Left kidney (tissue), 8 donors: ENCODE data around the gene XIST. TPM values are rescaled to one million over a fixed set of nuclear protein-coding genes. Genes with fewer than 3 reads are reported as not detected.
A peak's percentile ranks its signal among the peaks of the same experiment; 100 is the strongest.
"Not testable (repeated sequence)": the region's sequence is repeated elsewhere in the genome, so short reads cannot be mapped to it uniquely, and the experiment has no call there.

ENCODE experiments used
- DNase-seq: peaks from one replicate; pipeline ENCODE4 v3.0.0-alpha.2; 2013
- long read RNA-seq, 8 donors: transcript quantifications; one replicate each; lab custom pipeline, GENCODE V29; 2026
- polyA plus RNA-seq: library from polyadenylated mRNA; unstranded; fragments of 120-200 nt; gene quantifications from one replicate; pipeline ENCODE4 v1.2.1, GENCODE V29; 2013; ENCODE audit not compliant: insufficient read length

Gene XIST
- 0.18 TPM for polyA plus RNA-seq
- long read RNA-seq, donor 1, full-length matches to known transcripts = 73 of 387 reads
- long read RNA-seq, donor 1, partial matches to known transcripts = 314 of 387 reads
- long read RNA-seq, donor 1, other reads (novel, unspliced or antisense) = 0 of 387 reads
- long read RNA-seq, donor 2, full-length matches to known transcripts = 52 of 460 reads
- long read RNA-seq, donor 2, partial matches to known transcripts = 395 of 460 reads
- long read RNA-seq, donor 2, other reads (novel, unspliced or antisense) = 13 of 460 reads
- long read RNA-seq, donor 3 = 0 reads
- long read RNA-seq, donor 4, full-length matches to known transcripts = 2 of 13 reads
- long read RNA-seq, donor 4, partial matches to known transcripts = 11 of 13 reads
- long read RNA-seq, donor 4, other reads (novel, unspliced or antisense) = 0 of 13 reads
- long read RNA-seq, donor 5 = 0 reads
- long read RNA-seq, donor 6, full-length matches to known transcripts = 21 of 31 reads
- long read RNA-seq, donor 6, partial matches to known transcripts = 10 of 31 reads
- long read RNA-seq, donor 6, other reads (novel, unspliced or antisense) = 0 of 31 reads
- long read RNA-seq, donor 7 = 0 reads
- long read RNA-seq, donor 8, full-length matches to known transcripts = 14 of 168 reads
- long read RNA-seq, donor 8, partial matches to known transcripts = 154 of 168 reads
- long read RNA-seq, donor 8, other reads (novel, unspliced or antisense) = 0 of 168 reads

DNA sequence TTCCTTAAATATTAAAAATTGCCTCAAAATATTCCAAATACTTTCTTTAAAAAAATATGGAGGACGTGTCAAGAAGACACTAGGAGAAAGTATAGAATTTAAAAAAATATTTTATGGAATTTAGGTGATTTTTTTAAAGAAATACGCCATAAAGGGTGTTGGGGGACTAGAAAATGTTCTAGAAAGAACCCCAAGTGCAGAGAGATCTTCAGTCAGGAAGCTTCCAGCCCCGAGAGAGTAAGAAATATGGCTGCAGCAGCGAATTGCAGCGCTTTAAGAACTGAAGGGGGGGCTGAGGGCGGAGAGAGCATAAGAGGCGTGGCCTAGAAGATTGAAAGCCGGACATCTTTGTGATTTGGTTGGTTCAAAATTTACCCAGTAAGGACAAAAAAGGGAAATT lies at the start of gene XIST:
XIST (minus strand) TSS at position 248 of the 400 bp plus-strand sequence.
- peak; percentile 84 for DNase-seq

- not testable (repeated sequence) for DNase-seq
Measured at GRCh38 chrX:73898315-73898714, 45.8 kb upstream of the XIST start.

- DNase-seq = not testable (repeated sequence)
Measured at GRCh38 chrX:73892515-73893090, 40.1 kb upstream of the XIST start.

GRCh38 chrX:73882260-73882659 lies 29.7 kb upstream of the XIST start:
- DNase-seq = not testable (repeated sequence)

DNA sequence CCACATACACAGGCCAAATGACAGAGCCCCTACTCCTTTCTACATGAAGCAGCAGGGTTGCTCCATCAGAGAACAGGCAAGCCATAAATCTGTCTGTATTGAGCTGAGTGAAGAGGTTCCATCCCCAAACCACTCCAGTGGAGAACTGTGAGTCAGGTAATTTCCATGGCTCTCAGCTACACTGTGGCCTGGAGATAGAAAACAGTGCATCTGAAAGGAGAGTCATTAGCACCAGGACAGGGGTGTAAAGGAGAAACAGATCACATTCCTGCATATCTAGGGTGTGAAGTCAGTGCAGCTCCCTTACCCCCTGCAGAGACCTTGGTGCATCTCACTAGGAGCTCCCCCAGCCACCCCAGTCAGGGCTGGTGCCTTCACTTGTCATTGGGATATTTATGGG lies 25.2 kb upstream of the XIST start:
- no peak for DNase-seq

DNA sequence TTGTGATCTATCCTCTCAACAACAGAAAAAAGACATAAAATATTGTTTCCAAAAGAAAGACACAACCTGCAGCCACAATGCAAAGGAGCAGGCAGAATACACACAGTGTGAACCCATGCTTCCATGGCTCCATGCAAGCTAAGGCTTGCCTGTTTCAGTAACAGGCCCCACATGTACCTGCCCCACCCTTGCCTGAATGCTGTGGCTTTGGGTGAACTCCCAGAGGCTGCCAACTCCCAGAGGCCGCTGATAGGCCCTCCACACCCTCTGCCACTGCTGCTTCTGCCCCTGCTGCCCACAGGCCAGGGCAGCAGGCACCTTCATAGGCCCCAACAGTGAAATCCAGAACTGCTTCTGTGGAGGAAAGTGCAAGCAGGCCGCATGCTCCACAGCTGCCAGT lies 24.4 kb upstream of the XIST start:
- no peak for DNase-seq

GRCh38 chrX:73868916-73869315 lies 16.4 kb upstream of the XIST start:
- no peak for DNase-seq

- no peak for DNase-seq
Measured at GRCh38 chrX:73867144-73867543, 14.6 kb upstream of the XIST start.

GRCh38 chrX:73863852-73864251 lies 11.3 kb upstream of the XIST start:
- DNase-seq = no peak

DNA sequence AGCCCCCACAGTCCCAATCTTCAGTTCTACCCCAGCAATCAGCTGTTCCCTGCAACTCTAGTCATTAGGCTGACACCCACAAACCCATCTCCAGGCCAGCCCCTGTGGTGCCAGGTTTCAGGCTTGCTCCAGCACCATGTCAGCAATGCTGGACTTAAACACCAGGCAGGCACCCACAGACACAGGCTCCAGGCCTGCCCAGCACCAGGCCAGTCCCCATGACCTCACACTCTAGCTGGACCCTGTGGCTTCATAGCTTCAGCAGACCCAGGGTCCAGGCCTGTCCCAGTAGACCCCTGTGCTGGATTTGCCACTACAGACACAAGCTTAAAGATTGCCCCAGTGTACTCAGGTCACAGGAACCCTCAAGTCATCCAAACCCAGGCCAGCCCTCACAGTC lies 10.8 kb upstream of the XIST start:
- no peak for DNase-seq

- DNase-seq = no peak
Measured at GRCh38 chrX:73859622-73860021, 7.1 kb upstream of the XIST start.

DNA sequence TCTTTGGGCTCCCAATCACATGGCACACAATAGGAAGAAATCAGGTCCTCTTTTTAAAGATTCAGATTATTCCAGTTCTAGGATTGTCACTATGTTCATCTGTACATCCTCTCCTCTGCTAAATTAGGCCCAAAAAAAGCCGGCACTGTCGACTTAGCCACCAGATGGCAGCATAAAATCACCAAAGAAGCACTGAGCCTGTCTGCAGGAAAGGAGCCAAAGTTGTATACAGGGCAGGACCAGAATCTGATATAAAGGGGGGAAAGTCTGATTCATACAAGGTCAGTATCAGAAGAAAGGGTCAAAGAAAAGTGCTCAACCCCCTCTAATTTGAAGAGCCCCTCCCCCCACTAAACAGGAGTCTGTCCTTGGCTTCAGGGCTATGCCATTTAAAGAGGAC lies 3.0 kb upstream of the XIST start:
- DNase-seq = peak; percentile 71

DNA sequence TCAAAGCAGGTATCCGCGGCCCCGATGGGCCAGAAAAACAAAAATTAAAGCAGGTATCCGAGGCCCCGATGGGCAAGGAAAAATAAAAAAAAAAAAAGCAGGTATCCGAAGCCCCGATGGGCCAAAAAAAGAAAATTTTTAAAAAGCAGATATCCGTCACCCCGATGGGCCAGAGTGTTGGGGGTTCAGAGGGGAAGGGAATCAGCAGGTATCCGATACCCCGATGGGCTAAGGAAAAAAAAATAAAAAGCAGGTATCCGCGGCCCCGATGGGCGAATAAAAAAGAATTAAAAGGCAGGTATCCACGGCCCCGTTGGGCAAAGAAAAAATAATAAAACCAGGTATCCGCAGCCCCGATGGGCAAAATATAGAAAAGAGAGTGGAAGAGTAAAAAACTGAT lies 492 bp downstream of the XIST start:
- DNase-seq = no peak

GRCh38 chrX:73851014-73852009 lies 1.2 kb downstream of the XIST start:
- DNase-seq = peak; percentile 91

DNA sequence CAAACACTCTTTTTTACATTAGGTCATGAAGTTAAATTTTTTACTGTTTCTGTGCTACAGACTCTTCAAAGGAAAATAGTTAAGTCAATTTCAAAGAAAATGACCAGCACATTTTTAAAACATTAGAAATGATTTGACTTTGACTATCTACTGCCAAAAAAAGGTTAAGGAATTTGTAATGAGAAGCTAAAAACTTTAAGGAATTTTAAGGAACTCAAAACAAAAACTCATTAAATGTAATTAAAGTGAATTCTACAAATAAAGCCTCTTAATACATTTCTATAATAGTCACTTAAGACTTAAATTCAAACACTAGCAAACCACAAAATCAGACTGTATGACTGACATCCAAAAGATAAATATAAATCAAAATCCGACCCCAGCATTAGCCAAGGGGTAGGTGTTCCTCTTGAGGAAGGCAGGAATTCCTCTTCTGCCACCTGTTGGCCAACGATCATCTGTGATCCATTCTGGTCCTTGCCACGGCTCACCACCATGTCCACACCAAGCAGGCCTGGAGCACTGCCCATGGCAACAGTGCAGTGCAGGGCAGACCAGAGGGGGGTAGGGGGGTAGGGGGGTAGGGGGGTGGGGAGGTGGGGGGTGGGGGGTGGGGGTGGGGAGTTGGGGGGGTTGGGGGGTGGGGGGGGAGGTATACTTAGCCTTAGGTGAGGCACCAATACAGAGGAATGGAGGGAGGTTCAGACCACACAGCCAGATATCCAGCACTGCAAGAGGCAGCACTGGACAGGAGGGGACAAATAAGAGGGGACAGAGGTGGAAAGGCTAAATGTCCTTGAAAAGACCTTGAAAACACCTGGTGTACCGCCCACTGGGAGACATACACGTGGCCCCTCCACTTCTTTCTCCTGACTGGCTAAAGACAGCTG lies 2.1 kb downstream of the XIST start:
- DNase-seq = no peak

DNA sequence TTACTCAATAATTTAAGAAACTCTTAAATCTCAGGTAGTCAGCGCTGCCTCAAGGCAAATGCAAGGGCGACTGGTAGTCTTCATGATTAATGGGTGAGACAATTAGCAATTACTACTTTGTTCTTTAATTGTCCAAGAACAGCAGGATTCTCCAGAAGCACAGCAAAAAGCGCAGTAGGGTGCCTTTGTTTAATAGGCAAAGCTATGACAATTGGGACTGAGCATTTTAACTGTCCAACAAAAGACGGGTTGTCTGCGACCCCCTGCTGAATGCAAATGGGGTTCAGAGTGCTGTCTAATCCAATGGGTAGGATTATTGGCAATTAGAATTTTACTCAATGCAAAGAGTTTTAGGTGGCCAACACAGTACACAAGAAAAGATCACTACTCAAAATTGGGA lies 3.4 kb downstream of the XIST start:
- no peak for DNase-seq

DNA sequence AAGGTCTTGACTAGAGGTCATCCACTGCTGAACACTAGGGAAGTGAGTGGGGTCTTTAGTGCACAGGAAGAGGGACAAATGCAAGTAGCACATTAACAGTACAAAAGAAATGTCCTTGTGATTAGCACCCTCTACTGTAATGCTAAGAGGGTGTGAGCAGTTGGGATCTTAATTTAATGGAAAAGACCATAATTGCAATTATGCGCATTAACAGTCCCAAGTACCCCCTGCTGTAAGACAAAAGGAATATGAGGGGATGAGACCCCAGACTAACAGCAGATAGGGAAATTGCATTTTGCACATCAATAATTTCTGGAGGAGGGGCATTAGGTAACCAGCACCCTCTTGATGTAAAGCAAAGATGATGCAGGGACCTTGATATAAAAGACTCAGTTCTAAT lies 4.5 kb downstream of the XIST start:
- DNase-seq = no peak

DNA sequence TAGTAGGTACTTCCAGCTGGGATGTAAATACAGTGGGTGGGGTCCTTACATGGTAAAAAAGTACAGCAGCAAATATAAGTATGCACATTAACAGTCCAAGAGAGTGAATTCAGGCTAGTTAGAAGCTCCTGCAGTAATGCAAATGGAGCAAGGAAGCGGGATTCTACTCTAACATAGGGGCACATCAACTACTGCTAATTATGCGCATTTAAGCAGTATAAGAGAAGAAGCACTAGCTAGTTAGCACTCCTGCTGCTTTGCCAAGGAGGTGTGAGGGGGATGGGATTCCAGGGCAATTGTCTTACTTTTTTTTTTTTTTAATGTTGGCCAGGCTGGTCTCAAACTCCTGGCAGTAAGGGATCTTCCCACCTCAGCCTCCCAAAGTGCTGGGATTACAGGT lies 5.4 kb downstream of the XIST start:
- DNase-seq = no peak

DNA sequence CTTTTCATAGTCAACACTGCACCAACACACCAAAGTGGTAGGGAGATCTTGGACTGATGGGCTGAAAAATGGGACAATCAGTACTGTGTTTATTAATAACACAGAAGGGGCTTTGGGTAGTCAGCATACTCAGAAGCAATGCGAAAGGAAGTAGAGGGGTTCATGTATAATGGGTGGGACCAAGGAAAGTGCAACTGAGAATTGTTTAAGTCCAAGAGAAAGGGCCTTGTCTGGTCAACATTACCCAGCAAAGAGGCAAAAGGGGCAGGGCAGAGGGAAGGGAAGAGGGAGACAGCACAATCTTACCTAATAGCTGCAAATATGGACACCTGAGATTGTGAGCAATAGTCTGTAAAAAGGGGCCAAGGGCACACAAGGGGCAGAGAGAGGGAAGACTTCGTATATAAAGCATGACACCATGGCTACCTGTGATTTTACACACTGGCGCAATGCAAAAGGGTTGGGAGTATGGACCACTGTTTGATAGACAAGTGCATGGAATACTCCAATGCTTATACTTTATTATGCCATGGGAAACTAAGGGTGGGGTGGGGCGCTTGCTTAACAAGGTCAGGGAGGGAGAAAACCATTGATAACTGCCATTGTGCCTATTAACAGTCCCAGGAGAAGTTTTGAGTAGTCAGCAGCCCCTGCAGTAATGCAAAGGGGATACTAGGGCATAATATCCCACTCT lies 9.8 kb downstream of the XIST start:
- DNase-seq = no peak

- DNase-seq = no peak
Measured at GRCh38 chrX:73841337-73841736, 11.2 kb downstream of the XIST start.
